ENCODE data around the gene CST9L.

CST9L gene

DNA sequence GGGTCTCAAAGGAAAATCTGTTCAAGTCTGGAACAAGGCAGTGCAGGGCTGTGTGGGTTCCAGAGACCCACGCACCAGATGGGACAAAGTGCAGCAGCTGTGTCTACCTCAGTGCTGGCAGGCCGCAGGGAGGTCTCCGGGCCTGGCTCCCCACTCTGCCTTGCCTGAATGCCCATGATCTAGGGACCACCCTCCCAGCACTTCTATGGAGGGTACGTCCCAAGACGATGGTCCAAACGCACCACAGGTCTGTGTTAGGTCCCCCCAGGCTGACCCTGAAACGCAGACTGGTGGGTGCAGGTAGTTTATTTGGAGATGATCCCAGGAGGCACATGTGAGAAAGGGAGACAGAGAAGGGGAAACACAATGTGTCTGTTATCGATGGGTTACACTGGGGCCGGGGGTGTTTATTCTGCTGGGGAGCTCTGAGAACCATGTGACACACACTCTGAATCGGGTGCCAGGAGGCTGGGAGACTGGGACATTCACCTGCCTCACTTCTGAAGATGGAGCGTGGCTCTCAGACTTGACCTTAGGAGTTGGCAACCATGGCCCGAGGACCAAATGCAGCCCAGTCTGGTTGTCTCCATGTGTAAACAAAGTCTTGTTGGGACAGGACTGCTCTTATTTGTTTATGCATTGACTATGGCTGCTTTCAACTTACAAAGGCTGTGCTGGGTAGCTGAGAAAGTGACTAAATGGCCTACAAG, 21.7 kb downstream of the CST9L start:
- DNase-seq (ENCODE audit: low spot score), result no peak

GRCh38 chr20:23544133-23544532, 24.2 kb downstream of the CST9L start:
- no peak for DNase-seq (ENCODE audit: low spot score)

DNA sequence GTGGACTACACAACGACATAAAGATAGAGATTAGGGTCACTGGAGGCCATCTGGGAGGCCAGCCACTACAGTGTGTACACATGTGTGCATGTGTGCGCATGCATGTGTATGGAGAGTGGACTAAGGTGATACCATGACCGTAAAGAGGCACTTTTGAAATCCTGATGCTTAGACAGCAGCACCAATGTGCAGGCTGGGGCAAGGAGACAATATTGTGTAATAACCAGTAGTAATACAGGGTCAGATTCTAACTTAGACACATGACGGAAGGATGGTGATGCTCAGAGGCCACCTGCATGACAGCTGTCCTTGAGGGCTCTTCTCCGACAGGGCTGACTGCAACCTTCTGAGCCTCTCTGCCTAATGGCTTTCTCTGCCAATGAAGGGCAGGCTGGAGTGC, 25.5 kb downstream of the CST9L start:
- DNase-seq (ENCODE audit: low spot score), result no peak

GRCh38 chr20:23541776-23542175, 26.5 kb downstream of the CST9L start:
- no peak for DNase-seq (ENCODE audit: low spot score)

GRCh38 chr20:23541330-23541729, 27.0 kb downstream of the CST9L start:
- no peak for DNase-seq (ENCODE audit: low spot score)

GRCh38 chr20:23540624-23541023, 27.7 kb downstream of the CST9L start:
- DNase-seq (ENCODE audit: low spot score), result no peak

- no peak for DNase-seq (ENCODE audit: low spot score)
Observed at GRCh38 chr20:23537030-23537429, 31.3 kb downstream of the CST9L start.

DNA sequence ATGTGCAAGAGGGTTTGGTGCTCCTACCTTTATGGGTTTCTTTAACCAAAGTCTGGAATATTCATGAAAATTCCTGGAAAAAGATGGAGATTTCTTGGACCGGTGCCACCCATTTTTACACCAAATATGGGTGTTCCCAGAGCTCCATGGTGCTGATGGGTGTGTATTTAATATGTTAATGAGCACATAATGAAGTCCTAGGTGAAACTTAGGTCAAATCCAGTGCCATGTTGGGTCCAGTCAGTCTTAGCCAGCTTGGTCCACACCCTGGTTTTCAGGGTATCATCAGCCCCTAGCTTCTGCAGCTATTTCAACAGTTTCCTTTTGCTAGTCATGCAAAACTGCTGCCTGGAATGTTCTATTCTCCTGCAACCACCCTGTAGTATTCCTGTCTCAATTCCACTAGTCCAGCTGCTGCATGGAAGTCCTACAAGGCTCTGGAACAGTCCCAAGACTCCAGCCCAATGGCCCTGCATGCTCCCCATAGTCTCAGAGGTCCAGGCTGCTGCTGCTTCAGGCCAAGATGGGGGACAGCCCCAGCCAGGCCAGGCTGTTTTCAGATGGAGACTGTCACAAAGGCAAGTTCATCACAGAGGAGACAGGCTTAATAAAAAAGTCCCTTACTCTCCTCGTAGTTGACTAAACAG, 31.8 kb downstream of the CST9L start:
- DNase-seq (ENCODE audit: low spot score), result no peak

- DNase-seq (ENCODE audit: low spot score), result no peak
Observed at GRCh38 chr20:23534801-23535593, 33.3 kb downstream of the CST9L start.

- no peak for DNase-seq (ENCODE audit: low spot score)
Observed at GRCh38 chr20:23533161-23533560, 35.1 kb downstream of the CST9L start.

- no peak for DNase-seq (ENCODE audit: low spot score)
Observed at GRCh38 chr20:23532533-23532932, 35.8 kb downstream of the CST9L start.

DNA sequence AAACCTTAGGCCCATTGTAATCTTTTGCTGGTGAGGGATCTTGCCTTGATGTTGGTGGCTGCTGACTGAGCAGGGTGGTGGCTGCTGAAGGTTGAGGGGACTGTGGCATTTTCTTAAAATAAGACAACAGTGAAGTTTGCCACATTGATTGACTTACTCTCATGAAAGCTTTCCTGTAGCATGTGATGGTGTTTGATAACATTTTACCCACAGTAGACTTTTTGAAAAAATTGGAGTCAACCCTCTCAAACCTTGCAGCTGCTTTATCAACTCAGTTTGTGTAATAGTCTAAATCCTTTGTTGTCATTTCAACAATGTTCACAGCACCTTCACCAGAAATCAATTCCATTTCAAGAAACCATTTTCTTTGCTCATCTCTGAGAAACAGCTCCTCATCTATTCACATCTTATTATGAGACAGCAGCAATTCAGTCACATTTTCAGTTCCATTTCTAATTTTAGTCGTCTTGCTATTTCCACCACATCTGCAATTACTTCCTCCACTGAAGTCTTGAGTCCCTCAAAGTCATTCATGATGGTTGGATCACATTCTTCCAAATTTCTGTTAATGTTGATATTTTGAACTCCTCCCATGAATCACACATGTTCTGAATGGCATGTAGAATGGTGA, 37.2 kb downstream of the CST9L start:
- no peak for DNase-seq (ENCODE audit: low spot score)

DNA sequence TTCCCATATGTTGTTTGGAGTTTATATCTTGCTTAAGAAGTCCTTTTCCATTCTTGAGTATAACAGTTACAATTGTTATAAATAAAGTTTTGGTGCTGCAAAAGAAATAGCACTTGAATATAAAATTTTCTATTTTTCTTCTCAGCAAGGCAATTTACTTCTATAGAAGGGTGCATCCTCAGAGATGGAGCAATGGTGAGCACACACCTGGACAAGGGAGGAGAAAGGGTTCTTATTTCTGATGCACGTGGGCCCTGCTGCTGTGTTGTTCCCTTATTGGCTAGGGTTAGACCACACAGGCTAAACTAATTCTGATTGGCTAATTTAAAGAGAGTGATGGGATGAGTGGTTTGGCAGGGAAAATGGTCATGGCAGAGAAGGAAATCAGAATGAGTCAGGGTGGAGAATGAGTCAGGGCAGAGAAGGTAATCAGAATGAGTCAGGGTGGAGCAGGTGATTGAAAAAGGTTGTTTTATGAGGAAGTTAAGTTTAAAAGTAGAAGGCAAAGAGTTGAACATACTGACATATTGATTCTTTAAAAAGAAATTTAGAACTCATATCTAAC, 39.3 kb downstream of the CST9L start:
- peak; percentile 22 for DNase-seq (ENCODE audit: low spot score)

GRCh38 chr20:23526850-23527249, 41.4 kb downstream of the CST9L start:
- no peak for DNase-seq (ENCODE audit: low spot score)

DNA sequence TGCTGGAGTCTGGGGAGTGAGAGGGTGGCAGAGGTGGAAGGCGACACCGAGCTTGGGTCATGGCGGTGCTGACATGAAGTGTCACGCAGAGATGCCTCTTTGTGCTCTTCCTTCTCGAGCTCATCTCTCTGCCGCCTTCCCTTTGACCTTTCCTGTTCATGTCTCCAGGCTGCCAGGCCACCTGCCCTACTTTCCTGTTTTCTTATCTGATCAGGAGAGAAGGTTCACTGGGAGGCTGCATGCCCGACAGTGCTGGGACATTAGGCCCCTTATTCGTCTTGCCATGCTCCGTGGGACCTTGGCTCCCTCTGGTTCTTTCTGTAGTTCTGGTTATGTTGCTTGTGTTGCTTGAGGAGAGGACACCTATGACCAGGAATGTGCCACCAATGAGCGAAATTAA, 44.1 kb downstream of the CST9L start:
- no peak for DNase-seq (ENCODE audit: low spot score)

GRCh38 chr20:23520185-23520584, 48.1 kb downstream of the CST9L start:
- DNase-seq (ENCODE audit: low spot score), result no peak

GRCh38 chr20:23519556-23519955, 48.7 kb downstream of the CST9L start:
- no peak for DNase-seq (ENCODE audit: low spot score)

DNA sequence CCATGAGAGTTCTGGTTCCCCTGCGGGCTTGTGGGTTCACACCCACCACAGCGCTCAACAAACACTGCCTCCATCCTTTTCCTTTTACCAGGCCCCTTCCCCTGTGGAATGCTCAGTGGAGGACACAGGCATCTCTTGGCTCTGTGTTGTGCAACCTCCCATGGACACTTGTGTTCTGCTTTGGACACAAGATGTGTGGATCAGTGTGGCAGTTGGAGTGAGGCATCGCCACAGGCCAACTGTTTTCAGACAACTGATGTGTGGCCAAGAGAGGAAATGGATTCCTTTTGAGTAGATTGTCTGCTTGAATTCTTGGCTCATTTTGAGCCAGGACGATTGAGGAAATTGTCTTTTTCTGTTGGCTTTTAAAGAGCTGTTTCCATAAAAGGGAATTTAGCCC, 50.6 kb downstream of the CST9L start:
- no peak for DNase-seq (ENCODE audit: low spot score)

DNA sequence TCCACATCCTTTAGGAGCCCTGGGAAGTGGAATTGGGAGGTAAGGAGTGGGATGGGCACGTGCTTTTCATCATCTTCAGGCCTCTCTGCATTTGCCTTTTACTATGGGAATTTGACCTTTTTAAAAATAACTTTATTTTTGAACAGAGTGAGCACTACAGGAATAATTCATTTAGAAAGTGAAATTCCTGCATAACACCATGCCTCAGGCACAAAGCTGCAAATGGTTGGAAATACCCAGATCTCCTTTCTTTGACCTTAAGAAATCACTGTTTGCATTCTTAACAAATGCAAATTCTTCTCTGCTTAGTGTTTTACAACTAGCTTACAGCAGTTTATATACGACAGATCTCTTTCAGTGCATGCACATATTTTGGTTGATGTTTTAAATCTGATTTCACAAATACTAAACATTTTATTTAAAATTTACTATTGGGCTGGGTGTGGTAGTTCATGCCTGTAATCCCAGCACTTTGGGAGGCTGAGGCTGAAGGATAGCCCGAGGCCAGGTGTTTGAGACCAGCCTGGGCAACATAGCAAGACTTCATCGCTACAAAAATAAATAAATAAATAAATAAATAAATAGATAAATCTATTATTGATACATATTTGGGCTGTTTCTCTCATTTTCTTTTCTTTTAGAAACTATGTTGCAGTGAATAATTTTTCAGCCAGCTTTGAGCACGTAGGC, 52.9 kb downstream of the CST9L start:
- no peak for DNase-seq (ENCODE audit: low spot score)

- no peak for DNase-seq (ENCODE audit: low spot score)
Observed at GRCh38 chr20:23514848-23515247, 53.4 kb downstream of the CST9L start.

All from activated CD4-positive, alpha-beta T cell treated with anti-CD3 and anti-CD28 coated beads, Interleukin-2, Interleukin-4, amounts not matched to agents 100 ng/mL and 50 ng/mL, durations not matched to agents 16 hours and 8 hours (primary cell).